Astrocyte (in vitro differentiated cells and primary cell): ENCODE data around the gene HOXA1. TPM values are rescaled to one million over a fixed set of nuclear protein-coding genes. Genes with fewer than 3 reads are reported as not detected.

Experiments used
- DNase-seq: peaks from one replicate; pipeline ENCODE4 v3.0.0-alpha.2; 2010; ENCODE audit warnings: low read depth
- FAIRE-seq: peaks from 2 replicates; lab custom pipeline; 2011; peaks lifted over from hg19 to GRCh38; lab: Jason Lieb, UNC
- H2AFZ ChIP-seq: 2 replicates; pipeline ENCODE4 v1.6.0; 2012; ENCODE audit warnings: low read depth, low read length, inconsistent platforms
- H3K27ac ChIP-seq: 2 replicates; pipeline ENCODE4 v1.5.1; 2011; ENCODE audit warnings: low read depth, low read length, inconsistent platforms
- H3K27me3 ChIP-seq: 2 replicates; pipeline ENCODE4 v1.6.0; 2011; ENCODE audit warnings: low read length, inconsistent platforms; ENCODE audit not compliant: insufficient read depth
- H3K36me3 ChIP-seq: 2 replicates; pipeline ENCODE4 v1.5.1; 2011; ENCODE audit warnings: low read length, inconsistent platforms; ENCODE audit not compliant: insufficient read depth
- H3K4me1 ChIP-seq: 2 replicates; pipeline ENCODE4 v1.5.1; 2011; ENCODE audit warnings: low read length, inconsistent platforms; ENCODE audit not compliant: insufficient read depth
- H3K4me2 ChIP-seq: 2 replicates; pipeline ENCODE4 v1.6.0; 2012; ENCODE audit warnings: low read length, inconsistent platforms
- H3K4me3 ChIP-seq: 2 replicates; pipeline ENCODE4 v1.5.1; 2011; ENCODE audit warnings: low read depth, mild to moderate bottlenecking, low read length, inconsistent platforms; ENCODE audit not compliant: insufficient read depth
- H3K79me2 ChIP-seq: 2 replicates; pipeline ENCODE4 v1.6.0; 2012; ENCODE audit warnings: mild to moderate bottlenecking, low read length, inconsistent platforms; ENCODE audit not compliant: insufficient read depth
- H3K9ac ChIP-seq: 2 replicates; pipeline ENCODE4 v1.6.0; 2012; ENCODE audit warnings: mild to moderate bottlenecking, low read length, inconsistent platforms
- H3K9me3 ChIP-seq: 2 replicates; pipeline ENCODE4 v1.5.1; 2012; ENCODE audit warnings: low read depth, mild to moderate bottlenecking, low read length, inconsistent platforms; ENCODE audit not compliant: insufficient read depth
- H4K20me1 ChIP-seq: 2 replicates; pipeline ENCODE4 v1.6.0; 2012; ENCODE audit warnings: low read length, inconsistent platforms; ENCODE audit not compliant: insufficient read depth
- H3K27ac Mint-ChIP-seq: one replicate; pipeline ENCODE4 v1.8.0; 2021; ENCODE audit warnings: mild to moderate bottlenecking, mixed read lengths; ENCODE audit not compliant: unreplicated experiment
- H3K27me3 Mint-ChIP-seq: one replicate; pipeline ENCODE4 v1.8.0; 2021; ENCODE audit warnings: low read depth, mixed read lengths; ENCODE audit not compliant: unreplicated experiment
- H3K36me3 Mint-ChIP-seq: one replicate; pipeline ENCODE4 v1.8.0; 2021; ENCODE audit warnings: low read depth, mixed read lengths; ENCODE audit not compliant: unreplicated experiment
- H3K4me1 Mint-ChIP-seq: one replicate; pipeline ENCODE4 v1.8.0; 2021; ENCODE audit warnings: low read depth, mixed read lengths; ENCODE audit not compliant: unreplicated experiment
- H3K4me3 Mint-ChIP-seq: one replicate; pipeline ENCODE4 v1.8.0; 2021; ENCODE audit warnings: mild to moderate bottlenecking, moderate library complexity, mixed read lengths; ENCODE audit not compliant: unreplicated experiment
- H3K9me3 Mint-ChIP-seq: one replicate; pipeline ENCODE4 v1.8.0; 2021; ENCODE audit warnings: mild to moderate bottlenecking, mixed read lengths; ENCODE audit not compliant: unreplicated experiment
- CTCF ChIP-seq: IDR thresholded peaks from 2 replicates; pipeline ENCODE4 v1.5.1; 2011; ENCODE audit warnings: low read depth, mild to moderate bottlenecking, inconsistent platforms, low read length, moderate library complexity; ENCODE audit not compliant: insufficient read depth
- EZH2 ChIP-seq: IDR thresholded peaks from 2 replicates; pipeline ENCODE4 v1.6.1; 2012; ENCODE audit warnings: mild to moderate bottlenecking, low read length, inconsistent platforms; ENCODE audit not compliant: insufficient read depth
- total RNA-seq: library from RNA; stranded (reverse); gene quantifications from 2 replicates; pipeline ENCODE4 v1.2.1, GENCODE V29; 2021

The HOXA1 gene
- total RNA-seq, 1 donor from 2014 or later, result 0.23 TPM

DNA sequence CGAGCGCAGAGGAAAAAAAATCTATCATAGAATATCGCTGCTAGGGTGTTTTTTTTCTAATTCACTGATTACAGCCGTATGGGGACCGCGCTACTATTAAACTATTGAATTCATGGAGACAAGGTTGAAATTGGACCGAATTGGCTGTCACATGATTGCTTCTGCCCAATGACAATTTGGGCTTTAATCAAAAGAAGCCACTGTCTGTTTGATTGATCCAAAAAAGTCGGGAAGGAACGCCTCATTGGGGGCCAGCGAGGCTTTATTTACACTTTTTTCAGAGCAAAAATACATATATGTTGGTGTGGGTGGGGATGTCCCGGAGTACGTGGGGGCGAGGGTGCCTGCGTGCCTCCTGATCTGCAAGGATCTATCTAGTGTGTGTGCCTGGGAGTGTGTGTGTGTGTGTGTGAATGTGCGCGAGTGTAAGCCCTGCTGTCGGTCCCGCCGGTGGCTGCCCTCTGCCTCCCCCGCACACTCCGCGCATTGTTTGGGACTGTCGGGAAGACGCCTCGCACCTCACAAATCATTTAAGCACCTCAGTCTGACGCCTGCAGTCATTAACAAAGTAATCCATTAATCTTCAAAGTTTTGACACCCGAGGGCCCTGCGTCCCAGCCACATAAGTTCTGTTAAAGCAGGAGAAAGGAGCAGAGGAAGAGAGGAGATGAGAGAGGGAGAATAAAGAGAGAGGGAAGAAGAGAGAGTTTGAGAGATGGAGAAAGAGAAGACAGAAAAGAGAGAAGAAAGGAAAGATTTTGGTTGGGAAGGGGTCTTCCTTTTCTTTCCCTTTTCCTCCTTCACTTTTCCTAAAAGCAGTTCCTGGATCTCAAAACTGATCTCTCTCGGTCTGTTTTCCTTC lies 7.0 kb upstream of the HOXA1 start, which contains the start of gene HOXA2:
HOXA2 (minus strand) TSS at position 103 of the 862 bp plus-strand sequence. CDS start 183 bp downstream, outside the sequence.
- Mint-ChIP-seq H3K36me3 (peaks cover 5% of the 10 kb centered on the region), H3K4me1 (no peaks in the 10 kb centered on the region), H3K27ac (peak within 1 kb of the TSS; percentile 75), H3K9me3 (peaks cover 45% of the 10 kb centered on the region), H3K4me3 (no peak within 1 kb of the TSS), H3K27me3 (peaks cover 92% of the 10 kb centered on the region)
- H3K9me3 ChIP-seq, result no peaks in the 10 kb centered on the region
- no peaks in the 10 kb centered on the region for H3K36me3 ChIP-seq
- H4K20me1 ChIP-seq, result peaks cover 1% of the 10 kb centered on the region
- DNase-seq, result peak; percentile 83
- peaks cover 36% of the 10 kb centered on the region for H3K79me2 ChIP-seq
- H2AFZ ChIP-seq, result no peak within 1 kb of the TSS
- peak within 1 kb of the TSS; percentile 91 for H3K4me2 ChIP-seq
- TF ChIP-seq EZH2, result no peak
- TF ChIP-seq CTCF, result no peak
- H3K4me1 ChIP-seq, result peaks cover 27% of the 10 kb centered on the region
- H3K27me3 ChIP-seq, result peaks cover 75% of the 10 kb centered on the region
- no peak for FAIRE-seq
- peak within 1 kb of the TSS; percentile 50 for H3K4me3 ChIP-seq
- peak within 1 kb of the TSS; percentile 68 for H3K9ac ChIP-seq
- peak within 1 kb of the TSS; percentile 72 for H3K27ac ChIP-seq

DNA sequence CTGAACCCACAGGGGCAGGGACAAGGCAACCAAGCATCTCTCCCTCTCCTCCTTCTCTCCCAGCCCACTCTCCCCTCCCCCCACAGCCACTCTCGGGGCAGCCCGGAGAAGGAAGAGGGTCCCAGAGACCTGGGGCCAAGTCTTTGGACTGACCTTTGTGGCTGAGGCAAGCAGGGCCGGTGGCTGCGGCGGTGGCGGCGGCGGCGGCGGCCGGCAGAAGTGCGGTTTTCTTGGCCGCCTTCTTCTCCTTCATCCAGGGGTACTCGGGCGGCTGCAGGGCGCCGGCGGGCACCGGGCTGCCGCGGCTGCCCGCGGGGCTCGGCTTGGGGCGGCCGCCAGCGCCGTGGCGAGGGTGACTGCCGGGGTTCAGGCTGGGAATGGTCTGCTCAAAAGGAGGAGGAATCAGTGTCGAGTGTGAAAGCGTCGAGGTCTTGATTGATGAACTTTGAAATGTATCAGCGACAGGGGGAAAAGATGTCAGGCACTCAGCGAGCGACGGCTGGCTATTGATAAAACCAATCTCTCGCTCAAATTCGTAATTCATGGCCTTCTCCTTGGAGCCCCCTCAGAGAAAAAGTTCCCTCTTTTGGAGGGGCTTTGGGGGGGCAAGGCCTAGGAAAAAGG lies 6.3 kb upstream of the HOXA1 start:
- Mint-ChIP-seq H3K4me3 (no peak overlapping the region), H3K9me3 (peaks cover 46% of the 10 kb centered on the region), H3K27ac (no peak overlapping the region), H3K4me1 (peaks cover 2% of the 10 kb centered on the region), H3K27me3 (peaks cover 93% of the 10 kb centered on the region), H3K36me3 (peaks cover 5% of the 10 kb centered on the region)
- FAIRE-seq (no peak), DNase-seq (peak; percentile 36)
- H3K9ac ChIP-seq, result peak overlapping the region; percentile 68
- peaks cover 39% of the 10 kb centered on the region for H3K79me2 ChIP-seq
- H4K20me1 ChIP-seq, result peaks cover 7% of the 10 kb centered on the region
- peak overlapping the region; percentile 50 for H3K4me3 ChIP-seq
- peaks cover 75% of the 10 kb centered on the region for H3K27me3 ChIP-seq
- H3K36me3 ChIP-seq, result no peaks in the 10 kb centered on the region
- no peaks in the 10 kb centered on the region for H3K9me3 ChIP-seq
- no peak overlapping the region for H2AFZ ChIP-seq
- no peak for TF ChIP-seq EZH2
- TF ChIP-seq CTCF, result no peak
- peak overlapping the region; percentile 72 for H3K27ac ChIP-seq
- H3K4me1 ChIP-seq, result peaks cover 27% of the 10 kb centered on the region
- peak overlapping the region; percentile 91 for H3K4me2 ChIP-seq
